Aorta (tissue), 5 donors: Measurements from ENCODE around the gene ZMYM2. TPM values are rescaled to one million over a fixed set of nuclear protein-coding genes. Genes with fewer than 3 reads are reported as not detected.

Experiments used
- ATAC-seq: fragments of 200-7000 bp; cut with Tn5 transposase; one replicate; pipeline ENCODE4 v1.9.1; 2022; ENCODE audit warnings: moderate library complexity; ENCODE audit not compliant: low FRiP score
- DNase-seq, 2 donors: peaks; one replicate each; pipeline ENCODE4 v3.0.0-alpha.2; 2020
- H3K27ac ChIP-seq, 2 donors: one replicate each; pipeline ENCODE4 v1.5.1; 2013; ENCODE audit warnings: low read length in 2 of 2, mild to moderate bottlenecking in 2 of 2, moderate library complexity in 2 of 2, control low read depth in 1 of 2, inconsistent platforms in 1 of 2, low read depth in 1 of 2
- H3K27me3 ChIP-seq, 2 donors: one replicate each; pipeline ENCODE4 v1.6.1; 2013; ENCODE audit warnings: control low read depth in 1 of 2, low read length in 1 of 2, mild to moderate bottlenecking in 1 of 2, moderate library complexity in 1 of 2; ENCODE audit not compliant: insufficient read depth in 2 of 2, control insufficient read depth in 1 of 2
- H3K36me3 ChIP-seq, 2 donors: one replicate each; pipeline ENCODE4 v1.6.1; 2013; ENCODE audit warnings: control low read depth in 1 of 2, low read length in 1 of 2, mild to moderate bottlenecking in 1 of 2; ENCODE audit not compliant: insufficient read depth in 2 of 2, control insufficient read depth in 1 of 2
- H3K4me1 ChIP-seq, 2 donors: one replicate each; pipeline ENCODE4 v1.6.1; 2013; ENCODE audit warnings: low read length in 2 of 2, control low read depth in 1 of 2, mild to moderate bottlenecking in 1 of 2, moderate library complexity in 1 of 2; ENCODE audit not compliant: insufficient read depth in 2 of 2, control insufficient read depth in 1 of 2
- H3K4me3 ChIP-seq, 2 donors: one replicate each; pipeline ENCODE4 v1.5.1; 2013; ENCODE audit warnings: low read length in 2 of 2, control low read depth in 1 of 2, mild to moderate bottlenecking in 1 of 2
- H3K9me3 ChIP-seq: one replicate; pipeline ENCODE4 v1.6.1; 2013; ENCODE audit warnings: mild to moderate bottlenecking, low read length; ENCODE audit not compliant: control insufficient read depth
- WGBS, 2 donors: extraction: QIAGEN DNeasy Blood & Tissue Kit; methylation state at CpG; one replicate each; pipeline ENCODE4 v1.1.7; 2013; 5-methylcytosine and 5-hydroxymethylcytosine counted together
- intact Hi-C, 2 donors: fragments of 100-400 bp; cut with DNase I; formaldehyde crosslinking; loops; one replicate each; pipeline versions ENCODE4 v1.14.2 to v1.15.0; 2022
- polyA plus RNA-seq, 2 donors: library from polyadenylated mRNA; stranded (reverse); fragments of 200-250 nt; gene quantifications; one replicate each; pipeline ENCODE4 v1.2.3, GENCODE V29; 2013
- total RNA-seq, 2 donors: library from RNA; stranded (reverse); fragmentation: NEBNext Ultra II Directional; extraction: Animal tissue kit (Norgen Biotek cat#: 25700); gene quantifications; one replicate each; pipeline ENCODE4 v1.2.1, GENCODE V29; 2021
- donor health status: healthy with polysubstance abuse.
- donor health status: Bipolar disorder and iron deficiency.
- donor health status: DM: no; HTN: no; CAD: no.
- donor health status: DM: no; HTN: no; CAD: no.
- donor health status: DM: yes; HTN: yes; CAD: no.

ZMYM2 gene
- total and polyA plus RNA-seq, 4 donors: 12.9 to 118 (median 56.8) TPM

DNA sequence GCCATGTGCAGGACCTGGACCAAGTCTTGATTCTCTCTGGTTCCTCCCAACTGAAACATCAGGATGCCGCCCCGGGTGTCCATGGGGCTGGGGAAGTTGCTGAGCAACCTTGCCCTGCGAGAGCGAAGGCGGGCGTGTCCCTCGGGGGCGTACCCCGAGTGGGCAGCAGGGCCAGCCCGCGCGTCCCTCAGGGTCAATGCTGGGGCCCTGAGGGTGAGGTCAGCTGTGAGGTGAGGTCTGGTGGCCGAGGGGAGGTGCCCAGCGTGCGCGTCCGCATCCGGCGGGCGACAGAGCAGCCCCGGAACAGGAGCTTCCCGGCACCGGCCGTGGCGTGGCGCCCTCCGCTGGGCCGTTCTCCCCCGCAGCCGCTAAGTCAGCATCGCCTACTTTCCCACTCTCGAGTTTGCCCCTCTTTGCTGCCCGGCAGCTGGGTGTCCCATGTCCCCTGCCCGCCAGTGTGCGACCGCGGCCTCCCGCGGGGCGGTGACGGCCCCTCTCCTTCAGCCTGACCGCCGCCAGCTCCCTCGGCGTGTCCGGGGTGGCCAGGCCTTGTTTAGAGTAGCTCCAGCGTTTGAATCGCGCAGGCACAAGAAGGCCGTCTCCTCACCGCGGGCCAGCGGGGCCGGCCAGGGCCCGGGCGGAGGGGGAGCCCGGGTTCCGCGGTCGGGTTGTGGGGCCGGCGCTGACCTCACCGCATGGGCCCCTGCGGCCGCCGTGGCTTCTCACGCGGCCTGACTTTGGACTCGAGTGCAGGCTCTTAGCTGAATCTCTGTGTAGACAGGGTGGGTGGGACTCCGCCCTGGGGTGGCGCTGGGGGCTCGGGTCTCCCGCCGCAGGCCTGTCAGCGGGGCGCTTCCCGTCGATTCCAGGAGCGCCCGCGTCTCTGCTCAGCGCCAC lies 169.3 kb downstream of the ZMYM2 start:
- peak overlapping the region; percentile 9 to 50 for H3K27ac ChIP-seq
- H3K4me1 ChIP-seq: no peaks in the 10 kb centered on the region
- intact Hi-C loops: loop anchor here in 1 of 2 donors (5.0 kb wide), 1 partner anchor 34 kb away; the partner anchor contains the start of gene GJA3
- H3K9me3 ChIP-seq: no peaks in the 10 kb centered on the region
- no peaks in the 10 kb centered on the region for H3K27me3 ChIP-seq
- peak overlapping the region; percentile 29 to 40 for H3K4me3 ChIP-seq
- peak; percentile 79 to 90 for DNase-seq
- peak; percentile 91 for ATAC-seq
- no peaks in the 10 kb centered on the region for H3K36me3 ChIP-seq
- 1% methylated on average over 77 to 82 of the region's 82 CpGs for WGBS, 2 donors

DNA sequence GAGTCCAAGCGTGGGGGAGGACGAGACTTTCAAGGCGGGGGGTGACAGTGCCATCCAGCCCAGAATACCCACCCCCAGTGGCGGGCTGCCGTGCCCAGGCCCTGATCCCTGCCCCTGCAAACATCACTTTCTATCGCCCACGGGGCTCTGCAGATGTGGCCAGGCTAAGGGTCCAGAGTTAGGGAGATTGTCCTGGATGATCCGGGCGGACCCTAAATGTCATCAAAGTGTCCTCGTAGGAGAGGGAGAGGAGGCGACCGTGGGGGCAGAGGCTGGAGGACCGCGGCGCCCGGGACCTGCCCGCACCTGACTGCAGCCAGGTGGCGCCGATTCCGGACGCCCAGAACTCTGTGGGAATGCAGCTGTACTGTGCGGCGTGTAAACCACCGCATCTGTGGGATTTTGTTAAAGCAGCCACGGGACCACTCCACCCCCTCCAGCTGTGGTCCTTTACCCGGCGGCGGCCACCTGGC lies 170.0 kb downstream of the ZMYM2 start:
- no peak for DNase-seq
- WGBS, 2 donors: 7 to 9% methylated on average over 27 to 28 of the region's 28 CpGs

DNA sequence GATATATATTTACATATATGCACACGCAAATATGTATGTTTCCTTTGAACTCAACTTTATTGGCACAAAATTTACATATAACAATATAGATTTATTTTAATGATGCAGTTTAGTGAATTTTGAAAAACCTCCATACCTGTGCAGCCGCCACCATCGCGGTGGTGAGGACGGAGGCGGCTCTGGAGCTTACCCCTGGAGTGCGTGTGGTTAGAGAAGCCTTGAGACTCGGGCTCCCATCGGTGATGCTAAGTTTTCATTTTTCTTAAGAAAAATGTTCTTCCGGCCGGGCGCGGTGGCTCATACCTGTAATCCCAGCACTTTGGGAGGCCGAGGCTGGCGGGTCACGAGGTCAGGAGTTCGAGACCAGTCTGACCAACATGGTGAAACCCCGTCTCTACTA lies 170.5 kb downstream of the ZMYM2 start:
- Histone ChIP-seq H3K9me3 (no peaks in the 10 kb centered on the region), H3K36me3 (no peaks in the 10 kb centered on the region), H3K27ac (no peak overlapping the region), H3K4me3 (no peak overlapping the region), H3K4me1 (no peaks in the 10 kb centered on the region), H3K27me3 (no peaks in the 10 kb centered on the region)
- ATAC-seq (no peak), DNase-seq (no peak)
- WGBS, 2 donors: 81 to 85% methylated on average over 18 of the region's 18 CpGs
- intact Hi-C loops: loop anchor here in 1 of 2 donors (5.0 kb wide), 1 partner anchor 33 kb away; the partner anchor contains the start of gene GJA3

More for the DNA sequence above, 170.0 kb downstream of the ZMYM2 start:
- no peaks in the 10 kb centered on the region for H3K4me1 ChIP-seq
- no peaks in the 10 kb centered on the region for H3K27me3 ChIP-seq
- H3K9me3 ChIP-seq: no peaks in the 10 kb centered on the region
- H3K27ac ChIP-seq: no peak overlapping the region
- H3K36me3 ChIP-seq: no peaks in the 10 kb centered on the region
- intact Hi-C loops: loop anchor here in 1 of 2 donors (5.0 kb wide), 1 partner anchor 34 kb away; the partner anchor contains the start of gene GJA3
- peak overlapping the region; percentile 29 to 40 for H3K4me3 ChIP-seq
- ATAC-seq: peak; percentile 30

DNA sequence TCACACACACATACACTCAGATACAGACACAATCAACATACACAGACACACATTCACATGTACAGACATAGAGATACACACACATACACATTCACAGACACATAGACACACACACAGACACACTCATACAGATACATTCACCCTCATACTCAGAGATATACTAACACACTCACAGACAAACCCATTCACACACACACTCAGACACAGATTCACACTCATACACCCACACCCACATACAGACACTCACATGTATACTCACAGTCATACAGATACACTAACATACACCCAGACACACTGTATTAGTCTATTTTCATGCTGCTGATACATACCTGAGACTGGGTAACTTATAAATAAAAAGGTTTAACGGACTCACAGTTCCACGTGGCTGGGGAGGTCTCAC lies 171.5 kb downstream of the ZMYM2 start:
- no peak for DNase-seq
- WGBS, 2 donors: 67 to 79% methylated on average over 2 of the region's 2 CpGs
- Histone ChIP-seq H3K4me1 (no peaks in the 10 kb centered on the region), H3K27me3 (no peaks in the 10 kb centered on the region), H3K4me3 (no peak overlapping the region), H3K27ac (no peak overlapping the region), H3K9me3 (no peaks in the 10 kb centered on the region), H3K36me3 (no peaks in the 10 kb centered on the region)
- no peak for ATAC-seq
- intact Hi-C loops: no loop called here

DNA sequence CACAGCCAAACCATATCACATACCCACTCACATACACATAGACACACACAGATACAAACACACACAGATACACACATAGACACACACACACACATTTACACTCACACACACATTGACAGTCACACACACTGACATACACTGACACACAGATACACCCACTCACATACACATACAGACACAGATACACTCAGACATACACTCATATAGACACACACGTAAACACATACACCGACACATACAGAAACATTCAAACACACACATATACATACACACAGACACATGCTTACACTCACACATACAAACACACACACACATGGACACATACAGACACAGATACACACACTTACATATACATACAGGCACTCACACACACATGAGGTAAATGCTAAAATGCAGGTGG lies 172.1 kb downstream of the ZMYM2 start:
- no peak for DNase-seq
- ATAC-seq: no peak
- H3K27me3 ChIP-seq: no peaks in the 10 kb centered on the region
- H3K4me3 ChIP-seq: no peak overlapping the region
- WGBS, 2 donors: 71 to 94% methylated on average over 2 of the region's 2 CpGs
- H3K36me3 ChIP-seq: no peaks in the 10 kb centered on the region
- no peaks in the 10 kb centered on the region for H3K9me3 ChIP-seq
- no peak overlapping the region for H3K27ac ChIP-seq
- no peaks in the 10 kb centered on the region for H3K4me1 ChIP-seq
- intact Hi-C loops: no loop called here

DNA sequence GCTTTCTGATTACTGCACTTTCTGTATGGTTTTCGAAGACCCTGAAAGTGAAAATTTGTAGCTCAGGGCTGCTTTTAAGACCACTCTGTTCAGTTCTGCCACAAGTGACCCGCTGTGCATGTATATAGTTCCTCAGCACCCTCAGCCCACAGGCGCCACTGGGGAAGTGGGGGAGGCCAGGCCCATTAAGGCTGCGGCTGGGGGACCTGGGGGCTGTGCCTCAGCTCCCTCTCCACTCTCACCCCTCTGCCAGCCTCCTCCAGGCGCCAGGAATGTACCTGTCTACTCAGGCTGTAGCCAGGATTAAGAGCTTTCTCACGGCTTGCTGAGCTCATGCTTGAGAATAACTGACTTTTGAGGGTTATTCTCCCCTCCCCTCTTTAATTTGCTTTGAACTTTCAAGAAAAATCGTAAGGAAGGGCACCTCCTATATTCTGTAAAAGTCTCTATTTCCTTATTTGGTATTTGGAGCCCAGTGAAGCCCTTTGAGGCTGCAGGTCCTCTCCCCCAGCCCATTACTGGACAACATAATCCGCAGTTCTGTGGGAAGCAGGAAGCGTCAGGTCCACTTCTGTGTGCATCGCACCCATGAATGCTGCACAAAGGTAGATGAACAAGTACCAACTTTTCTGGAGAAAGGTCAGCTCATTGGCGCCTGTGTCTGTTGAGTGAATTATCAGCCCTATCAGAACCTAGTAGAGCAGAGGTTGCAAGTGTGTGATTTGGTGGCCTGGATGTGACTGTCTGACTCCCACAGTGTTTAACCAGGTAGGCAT lies 172.7 kb downstream of the ZMYM2 start:
- WGBS, 2 donors: 72 to 75% methylated on average over 11 of the region's 11 CpGs
- Histone ChIP-seq H3K27ac (no peak overlapping the region), H3K4me3 (no peak overlapping the region), H3K36me3 (no peaks in the 10 kb centered on the region), H3K9me3 (no peaks in the 10 kb centered on the region), H3K4me1 (no peaks in the 10 kb centered on the region), H3K27me3 (no peaks in the 10 kb centered on the region)
- intact Hi-C loops: no loop called here
- DNase-seq (no peak), ATAC-seq (no peak)

DNA sequence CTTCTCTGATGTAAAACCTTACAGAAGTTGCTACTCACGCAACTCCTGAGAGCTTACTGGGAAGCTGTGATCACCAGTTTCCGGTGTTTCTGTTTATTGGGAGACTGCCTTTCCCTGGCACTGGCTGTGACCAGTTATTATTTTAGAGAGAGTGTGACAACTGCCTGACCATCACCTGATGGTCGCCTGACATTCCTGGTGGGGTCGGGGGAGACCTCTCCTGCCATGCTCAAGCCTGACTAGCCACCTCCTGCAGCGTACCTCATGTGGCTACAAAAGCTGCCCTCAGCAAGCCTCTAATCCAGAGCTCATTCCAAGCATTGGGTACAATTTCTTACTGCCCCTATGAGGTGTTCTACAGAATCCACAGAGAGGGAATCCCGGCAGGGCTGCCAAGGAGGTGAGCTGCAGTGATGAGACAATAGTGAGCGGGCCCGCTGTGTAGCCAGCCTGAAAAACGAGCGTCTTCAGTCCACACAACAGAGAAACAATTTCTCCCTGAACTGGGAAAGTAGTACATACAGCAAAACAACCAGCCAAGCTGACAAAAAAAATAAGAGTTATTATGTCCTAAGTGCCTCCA lies 173.6 kb downstream of the ZMYM2 start:
- intact Hi-C loops: no loop called here
- WGBS, 2 donors: 88 to 89% methylated on average over 10 of the region's 10 CpGs
- no peaks in the 10 kb centered on the region for H3K27me3 ChIP-seq

DNA sequence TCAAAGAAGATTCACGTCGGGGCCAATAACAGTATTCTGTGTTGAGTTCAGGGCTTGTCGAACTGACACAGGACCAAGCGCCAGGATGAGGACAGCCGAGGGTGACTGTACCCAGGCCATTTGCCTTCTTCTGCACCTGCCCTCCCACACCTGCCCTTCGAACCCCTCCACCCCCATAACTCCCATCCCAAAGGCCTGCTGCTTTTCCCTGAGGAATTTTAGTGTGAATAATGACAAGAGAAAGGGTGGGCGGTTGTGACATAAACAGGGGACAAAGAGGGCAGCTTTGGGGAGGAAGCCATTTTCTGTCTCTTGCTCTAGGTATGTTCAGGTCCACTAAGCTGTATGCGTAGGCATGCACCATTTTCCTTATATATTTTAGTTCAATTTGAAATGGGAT lies 176.2 kb downstream of the ZMYM2 start:
- DNase-seq (no peak), ATAC-seq (no peak)
- H3K4me3 ChIP-seq: no peak overlapping the region
- no peaks in the 10 kb centered on the region for H3K9me3 ChIP-seq
- no peaks in the 10 kb centered on the region for H3K27me3 ChIP-seq
- H3K27ac ChIP-seq: no peak overlapping the region
- H3K4me1 ChIP-seq: no peaks in the 10 kb centered on the region
- intact Hi-C loops: no loop called here
- WGBS, 2 donors: 85 to 88% methylated on average over 8 of the region's 8 CpGs
- H3K36me3 ChIP-seq: no peaks in the 10 kb centered on the region

More for the DNA sequence above, 173.6 kb downstream of the ZMYM2 start:
- Histone ChIP-seq H3K4me3 (no peak overlapping the region), H3K27ac (no peak overlapping the region), H3K4me1 (no peaks in the 10 kb centered on the region), H3K36me3 (no peaks in the 10 kb centered on the region), H3K9me3 (no peaks in the 10 kb centered on the region)
- DNase-seq: no peak
- no peak for ATAC-seq
